Keratinocyte (primary cell): ENCODE data around the gene WDR3. TPM values are rescaled to one million over a fixed set of nuclear protein-coding genes. Genes with fewer than 3 reads are reported as not detected.

Experiments used
- DNase-seq: peaks from one replicate; pipeline ENCODE4 v3.0.0-alpha.2; 2011; ENCODE audit warnings: low read depth, missing footprints, low spot score
- FAIRE-seq: peaks from 2 replicates; lab custom pipeline; 2011; peaks lifted over from hg19 to GRCh38; lab: Jason Lieb, UNC
- H2AFZ ChIP-seq: 2 replicates; pipeline ENCODE4 v1.6.0; 2012; ENCODE audit warnings: low read length, control low read depth, inconsistent platforms; ENCODE audit not compliant: control insufficient read depth
- H3K27ac ChIP-seq: 2 replicates; pipeline ENCODE4 v1.5.1; 2011; ENCODE audit warnings: low read length; ENCODE audit not compliant: control insufficient read depth, insufficient read depth
- H3K27me3 ChIP-seq: 3 replicates; pipeline ENCODE4 v1.6.0; 2011; ENCODE audit warnings: low read length; ENCODE audit not compliant: control insufficient read depth, insufficient read depth; ENCODE audit errors: extremely low read depth
- H3K36me3 ChIP-seq, 2 experiments: 2 replicates in 1 of 2; 3 replicates in 1 of 2; pipeline ENCODE4 v1.5.1; 2011; ENCODE audit warnings: low read length in 2 of 2, mild to moderate bottlenecking in 1 of 2; ENCODE audit not compliant: control insufficient read depth in 2 of 2, insufficient read depth in 2 of 2; ENCODE audit errors: extremely low read depth in 1 of 2
- H3K4me1 ChIP-seq: 3 replicates; pipeline ENCODE4 v1.5.1; 2011; ENCODE audit warnings: low read length; ENCODE audit not compliant: control insufficient read depth, insufficient read depth; ENCODE audit errors: extremely low read depth
- H3K4me2 ChIP-seq: 3 replicates; pipeline ENCODE4 v1.6.0; 2011; ENCODE audit warnings: low read depth, low read length; ENCODE audit not compliant: control insufficient read depth, insufficient read depth; ENCODE audit errors: extremely low read depth
- H3K4me3 ChIP-seq, 3 experiments: fragments of 200-600 bp in 1 of 3; sonication (generic) in 1 of 3; 2 replicates in 2 of 3; 3 replicates in 1 of 3; pipeline ENCODE4 v1.5.1; 2011 to 2016; ENCODE audit warnings: low read length in 3 of 3, mild to moderate bottlenecking in 3 of 3, control low read depth in 2 of 3, inconsistent platforms in 1 of 3, low read depth in 1 of 3, mixed read lengths in 1 of 3, mixed run types in 1 of 3, moderate library complexity in 1 of 3; ENCODE audit not compliant: control insufficient read depth in 2 of 3, insufficient read depth in 2 of 3; ENCODE audit errors: extremely low read depth in 1 of 3
- H3K79me2 ChIP-seq: 2 replicates; pipeline ENCODE4 v1.6.0; 2012; ENCODE audit warnings: low read length; ENCODE audit not compliant: control insufficient read depth, insufficient read depth
- H3K9ac ChIP-seq: 3 replicates; pipeline ENCODE4 v1.6.0; 2011; ENCODE audit warnings: low read length; ENCODE audit not compliant: control insufficient read depth, insufficient read depth; ENCODE audit errors: extremely low read depth
- H3K9me1 ChIP-seq: 3 replicates; pipeline ENCODE4 v1.6.0; 2011; ENCODE audit warnings: low read length; ENCODE audit not compliant: control insufficient read depth, insufficient read depth; ENCODE audit errors: extremely low read depth
- H3K9me3 ChIP-seq: 2 replicates; pipeline ENCODE4 v1.5.1; 2012; ENCODE audit warnings: low read depth, low read length; ENCODE audit not compliant: control insufficient read depth
- H4K20me1 ChIP-seq: 3 replicates; pipeline ENCODE4 v1.6.0; 2011; ENCODE audit warnings: low read length; ENCODE audit not compliant: control insufficient read depth, insufficient read depth; ENCODE audit errors: extremely low read depth
- EZH2 ChIP-seq: IDR thresholded peaks from one replicate; pipeline ENCODE4 v1.6.1; 2012; ENCODE audit warnings: inconsistent platforms, mild to moderate bottlenecking, low read length, moderate library complexity
- dilution Hi-C: fragments of 300-500 bp; cut with MboI; formaldehyde crosslinking; loops from one replicate; pipeline ENCODE4 v1.7.0; 2020; ENCODE audit warnings: low sequenced_read_pairs; ENCODE audit not compliant: extremely low pct_ligation_motif_present
- polyA plus RNA-seq, 5 experiments: library from polyadenylated mRNA; depleted of rRNA in 3 of 5; stranded (reverse) in 3 of 5; stranded (forward) in 1 of 5; unstranded in 1 of 5; fragments of >200 nt; gene quantifications; 1 replicate in 1 of 5; 2 replicates in 3 of 5; 3 replicates in 1 of 5; pipeline versions ENCODE4 v1.2.1 to v1.2.3, GENCODE V29; 2011 to 2012; ENCODE audit warnings: missing spikeins in 2 of 5, low read depth in 1 of 5, low replicate concordance in 1 of 5
- TF ChIP-seq, protein P1 (sequence below), 3 experiments: IDR thresholded peaks in 1 of 3; conservative IDR thresholded peaks in 1 of 3; optimal IDR thresholded peaks in 1 of 3; 2 replicates in 2 of 3; 3 replicates in 1 of 3; pipeline versions ENCODE3 to v1.5.1; 2011; ENCODE audit warnings: low read length in 3 of 3, mild to moderate bottlenecking in 3 of 3, moderate library complexity in 2 of 3, control low read depth in 1 of 3, inconsistent platforms in 1 of 3; ENCODE audit not compliant: insufficient read depth in 2 of 3; ENCODE audit errors: extremely low read depth in 1 of 3

WDR3 gene
- polyA plus RNA-seq, 1 donor (not counting 4 experiments of a cell fraction or from before 2014, with no cell fraction given) = 47.8 TPM

- H3K4me2 ChIP-seq = no peak overlapping the region
- TF ChIP-seq EZH2 = no peak
- TF ChIP-seq, protein P1, sequence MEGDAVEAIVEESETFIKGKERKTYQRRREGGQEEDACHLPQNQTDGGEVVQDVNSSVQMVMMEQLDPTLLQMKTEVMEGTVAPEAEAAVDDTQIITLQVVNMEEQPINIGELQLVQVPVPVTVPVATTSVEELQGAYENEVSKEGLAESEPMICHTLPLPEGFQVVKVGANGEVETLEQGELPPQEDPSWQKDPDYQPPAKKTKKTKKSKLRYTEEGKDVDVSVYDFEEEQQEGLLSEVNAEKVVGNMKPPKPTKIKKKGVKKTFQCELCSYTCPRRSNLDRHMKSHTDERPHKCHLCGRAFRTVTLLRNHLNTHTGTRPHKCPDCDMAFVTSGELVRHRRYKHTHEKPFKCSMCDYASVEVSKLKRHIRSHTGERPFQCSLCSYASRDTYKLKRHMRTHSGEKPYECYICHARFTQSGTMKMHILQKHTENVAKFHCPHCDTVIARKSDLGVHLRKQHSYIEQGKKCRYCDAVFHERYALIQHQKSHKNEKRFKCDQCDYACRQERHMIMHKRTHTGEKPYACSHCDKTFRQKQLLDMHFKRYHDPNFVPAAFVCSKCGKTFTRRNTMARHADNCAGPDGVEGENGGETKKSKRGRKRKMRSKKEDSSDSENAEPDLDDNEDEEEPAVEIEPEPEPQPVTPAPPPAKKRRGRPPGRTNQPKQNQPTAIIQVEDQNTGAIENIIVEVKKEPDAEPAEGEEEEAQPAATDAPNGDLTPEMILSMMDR (optimal IDR thresholded peaks at IDR 0.05 in 1 of 3, IDR thresholded peaks at IDR 0.05 in 1 of 3, conservative IDR thresholded peaks at IDR 0.05 in 1 of 3; ENCODE audit: extremely low read depth in 1 of 3, insufficient read depth in 2 of 3, low read length in 3 of 3) = no peak
- DNase-seq = no peak
- no peaks in the 10 kb centered on the region for H3K36me3 ChIP-seq
- no peaks in the 10 kb centered on the region for H3K27me3 ChIP-seq
- no peaks in the 10 kb centered on the region for H3K9me1 ChIP-seq
- H2AFZ ChIP-seq = no peak overlapping the region
- dilution Hi-C loops = no loop called here
- FAIRE-seq = no peak
- H4K20me1 ChIP-seq = no peaks in the 10 kb centered on the region
- H3K9ac ChIP-seq = no peak overlapping the region
- H3K79me2 ChIP-seq = no peaks in the 10 kb centered on the region
- H3K9me3 ChIP-seq = no peaks in the 10 kb centered on the region
- peaks cover 2% of the 10 kb centered on the region for H3K4me1 ChIP-seq
- H3K4me3 ChIP-seq = no peak overlapping the region
- H3K27ac ChIP-seq = no peak overlapping the region
Measured at GRCh38 chr1:117971777-117972176, 42.2 kb downstream of the WDR3 start.

- Histone ChIP-seq H3K4me2 (no peak overlapping the region), H3K27me3 (peaks cover 2% of the 10 kb centered on the region), H3K4me1 (no peaks in the 10 kb centered on the region), H3K9ac (no peak overlapping the region), H2AFZ (no peak overlapping the region), H4K20me1 (no peaks in the 10 kb centered on the region), H3K9me3 (no peaks in the 10 kb centered on the region), H3K4me3 (no peak overlapping the region), H3K79me2 (no peaks in the 10 kb centered on the region), H3K27ac (no peak overlapping the region), H3K36me3 (no peaks in the 10 kb centered on the region), H3K9me1 (no peaks in the 10 kb centered on the region)
- no peak for DNase-seq
- FAIRE-seq = no peak
- TF ChIP-seq, protein P1 (optimal IDR thresholded peaks at IDR 0.05 in 1 of 3, IDR thresholded peaks at IDR 0.05 in 1 of 3, conservative IDR thresholded peaks at IDR 0.05 in 1 of 3; ENCODE audit: extremely low read depth in 1 of 3, insufficient read depth in 2 of 3, low read length in 3 of 3) = no peak
- no peak for TF ChIP-seq EZH2
- dilution Hi-C loops = no loop called here
Measured at GRCh38 chr1:117976381-117976780, 46.8 kb downstream of the WDR3 start.
